ENCODE data around the gene RFESD.

The RFESD gene

DNA sequence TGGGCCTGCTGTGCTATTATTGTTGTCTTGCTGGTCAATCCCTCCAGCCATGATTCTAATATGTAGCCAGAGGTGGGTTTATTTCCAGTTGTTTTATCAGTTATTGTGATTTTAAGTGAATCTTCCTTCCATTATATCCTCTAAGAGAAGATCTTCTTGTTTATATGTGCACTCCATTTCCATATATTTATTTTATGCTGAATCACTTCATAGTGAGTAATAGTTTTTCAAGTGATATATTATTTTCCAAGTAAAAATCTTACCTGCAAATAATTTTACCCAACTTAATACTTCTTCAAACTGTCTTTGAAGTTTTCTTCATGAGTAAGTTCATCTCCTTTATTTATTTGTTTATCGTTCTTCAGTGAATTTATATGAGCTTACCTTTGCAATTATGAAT lies 40.2 kb upstream of the RFESD start:
- WGBS, 2 donors (ENCODE audit: extremely low coverage in 2 of 2, insufficient read length in 2 of 2, insufficient replicate concordance in 1 of 2) = no CpG with 5 or more reads among the region's 1 CpG
- H2AFZ ChIP-seq (ENCODE audit: low read length) = no peak overlapping the region

DNA sequence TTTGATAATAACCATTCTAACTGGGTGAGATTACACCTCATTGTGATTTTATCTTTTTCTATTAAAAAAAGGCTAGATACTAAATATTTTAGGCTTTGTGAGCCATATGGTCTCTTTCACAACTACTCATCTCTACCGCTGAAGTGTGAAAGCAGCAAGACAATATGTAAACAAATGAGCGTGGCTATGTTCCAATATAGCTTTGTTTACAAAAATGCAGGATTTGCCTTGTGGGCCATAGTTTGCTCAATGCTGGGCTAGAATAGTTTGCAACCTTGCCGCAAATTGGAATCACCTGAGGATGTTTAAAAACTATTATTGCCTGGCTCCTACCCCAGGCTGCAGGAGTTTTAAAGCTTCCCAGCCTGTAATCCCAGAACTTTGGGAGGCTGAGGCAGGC lies 36.9 kb upstream of the RFESD start:
- no peak overlapping the region for H2AK5ac ChIP-seq (ENCODE audit: low read depth, low read length)
- no peaks in the 10 kb centered on the region for H3K79me1 ChIP-seq (ENCODE audit: low read depth, low read length)
- no peak overlapping the region for H3K4ac ChIP-seq (ENCODE audit: low read length)
- DNase-seq (ENCODE audit: low spot score) = no peak
- H3K4me1 ChIP-seq (ENCODE audit: control insufficient read depth in 2 of 2, insufficient read depth in 1 of 2, low read depth in 1 of 2, low read length in 2 of 2) = no peaks in the 10 kb centered on the region
- H3K4me2 ChIP-seq (ENCODE audit: insufficient read depth, low read length, poor library complexity, severe bottlenecking) = no peak overlapping the region
- peaks cover 2 to 3% of the 10 kb centered on the region in 2 donors for H3K9me3 ChIP-seq (replicated peaks in 1 of 2; ENCODE audit: control insufficient read depth in 2 of 2, insufficient read depth in 1 of 2, low read depth in 1 of 2, low read length in 2 of 2)
- no peak overlapping the region for H3K9ac ChIP-seq (ENCODE audit: low read depth, low read length, poor library complexity)
- H4K91ac ChIP-seq (ENCODE audit: low read depth, low read length, poor library complexity) = no peak overlapping the region
- no peak overlapping the region for H2BK12ac ChIP-seq (ENCODE audit: low read length)
- H3K27ac ChIP-seq (replicated peaks; ENCODE audit: low read length) = no peak overlapping the region
- H4K8ac ChIP-seq (ENCODE audit: low read depth, low read length) = no peak overlapping the region
- H3K18ac ChIP-seq (ENCODE audit: low read length) = no peak overlapping the region
- H2BK120ac ChIP-seq (ENCODE audit: low read depth, low read length) = no peak overlapping the region
- no peaks in the 10 kb centered on the region for H3K36me3 ChIP-seq (replicated peaks in 1 of 2; ENCODE audit: control insufficient read depth in 2 of 2, insufficient read depth in 2 of 2, low read length in 2 of 2)
- no CpG with 5 or more reads among the region's 3 CpGs for WGBS, 2 donors (ENCODE audit: extremely low coverage in 2 of 2, insufficient read length in 2 of 2, insufficient replicate concordance in 1 of 2)
- H3K23ac ChIP-seq (ENCODE audit: low read depth, low read length, poor library complexity) = no peak overlapping the region
- no peak overlapping the region for H2AFZ ChIP-seq (ENCODE audit: low read length)
- H3K14ac ChIP-seq (ENCODE audit: low read length) = no peak overlapping the region
- H3K27me3 ChIP-seq (ENCODE audit: control insufficient read depth in 3 of 3, insufficient read depth in 3 of 3, low read depth in 1 of 3, low read length in 3 of 3) = no peaks in the 10 kb centered on the region
- no peak overlapping the region for H2BK5ac ChIP-seq (ENCODE audit: low read length)
- no peak overlapping the region for H3K4me3 ChIP-seq (ENCODE audit: low read length in 2 of 2)
- H2BK15ac ChIP-seq (ENCODE audit: low read length) = no peak overlapping the region

More for the DNA sequence above, 40.2 kb upstream of the RFESD start:
- no peak for DNase-seq (ENCODE audit: low spot score)
- Histone ChIP-seq H3K9me3 (replicated peaks in 1 of 2; ENCODE audit: control insufficient read depth in 2 of 2, insufficient read depth in 1 of 2, low read depth in 1 of 2, low read length in 2 of 2) (no peaks in the 10 kb centered on the region), H3K4me2 (ENCODE audit: insufficient read depth, low read length, poor library complexity, severe bottlenecking) (no peak overlapping the region), H2BK120ac (ENCODE audit: low read depth, low read length) (no peak overlapping the region), H3K4me1 (ENCODE audit: control insufficient read depth in 2 of 2, insufficient read depth in 1 of 2, low read depth in 1 of 2, low read length in 2 of 2) (no peaks in the 10 kb centered on the region), H2AK5ac (ENCODE audit: low read depth, low read length) (no peak overlapping the region), H4K91ac (ENCODE audit: low read depth, low read length, poor library complexity) (no peak overlapping the region), H2BK5ac (ENCODE audit: low read length) (no peak overlapping the region), H4K8ac (ENCODE audit: low read depth, low read length) (no peak overlapping the region), H3K27ac (replicated peaks; ENCODE audit: low read length) (no peak overlapping the region), H3K18ac (ENCODE audit: low read length) (no peak overlapping the region), H3K79me1 (ENCODE audit: low read depth, low read length) (no peaks in the 10 kb centered on the region), H3K4ac (ENCODE audit: low read length) (no peak overlapping the region), H3K23ac (ENCODE audit: low read depth, low read length, poor library complexity) (no peak overlapping the region), H3K27me3 (ENCODE audit: control insufficient read depth in 3 of 3, insufficient read depth in 3 of 3, low read depth in 1 of 3, low read length in 3 of 3) (no peaks in the 10 kb centered on the region), H3K36me3 (replicated peaks in 1 of 2; ENCODE audit: control insufficient read depth in 2 of 2, insufficient read depth in 2 of 2, low read length in 2 of 2) (no peaks in the 10 kb centered on the region), H3K9ac (ENCODE audit: low read depth, low read length, poor library complexity) (no peak overlapping the region), H2BK15ac (ENCODE audit: low read length) (no peak overlapping the region), H3K4me3 (ENCODE audit: low read length in 2 of 2) (no peak overlapping the region), H2BK12ac (ENCODE audit: low read length) (no peak overlapping the region), H3K14ac (ENCODE audit: low read length) (no peak overlapping the region)

DNA sequence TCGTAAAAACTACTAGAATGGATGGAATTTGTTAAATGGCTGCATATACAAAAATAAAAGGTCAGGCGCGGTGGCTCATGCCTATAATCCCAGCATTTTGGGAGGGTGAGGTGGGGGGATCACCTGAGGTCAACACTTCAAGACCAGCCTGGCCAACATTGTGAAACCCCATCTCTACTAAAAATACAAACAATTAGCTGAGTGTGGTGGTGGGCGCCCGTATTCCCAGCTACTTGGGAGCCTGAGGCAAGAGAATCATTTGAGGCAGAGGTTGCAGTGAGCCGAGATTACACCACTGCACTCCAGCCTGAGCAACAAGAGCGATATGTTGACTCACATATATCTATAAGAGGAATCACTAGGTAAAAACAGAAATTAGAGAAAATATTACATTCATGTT lies 36.0 kb upstream of the RFESD start:
- Histone ChIP-seq H2BK15ac (ENCODE audit: low read length) (no peak overlapping the region), H3K18ac (ENCODE audit: low read length) (no peak overlapping the region), H3K4me3 (ENCODE audit: low read length in 2 of 2) (no peak overlapping the region), H3K27me3 (ENCODE audit: control insufficient read depth in 3 of 3, insufficient read depth in 3 of 3, low read depth in 1 of 3, low read length in 3 of 3) (no peaks in the 10 kb centered on the region), H3K23ac (ENCODE audit: low read depth, low read length, poor library complexity) (no peak overlapping the region), H2BK12ac (ENCODE audit: low read length) (no peak overlapping the region), H3K9me3 (replicated peaks in 1 of 2; ENCODE audit: control insufficient read depth in 2 of 2, insufficient read depth in 1 of 2, low read depth in 1 of 2, low read length in 2 of 2) (peaks cover 2 to 3% of the 10 kb centered on the region in 2 donors), H4K8ac (ENCODE audit: low read depth, low read length) (no peak overlapping the region), H2BK5ac (ENCODE audit: low read length) (no peak overlapping the region), H3K4ac (ENCODE audit: low read length) (no peak overlapping the region), H2BK120ac (ENCODE audit: low read depth, low read length) (no peak overlapping the region), H3K9ac (ENCODE audit: low read depth, low read length, poor library complexity) (no peak overlapping the region), H3K14ac (ENCODE audit: low read length) (no peak overlapping the region), H3K4me1 (ENCODE audit: control insufficient read depth in 2 of 2, insufficient read depth in 1 of 2, low read depth in 1 of 2, low read length in 2 of 2) (no peaks in the 10 kb centered on the region), H3K27ac (replicated peaks; ENCODE audit: low read length) (no peak overlapping the region), H3K4me2 (ENCODE audit: insufficient read depth, low read length, poor library complexity, severe bottlenecking) (no peak overlapping the region), H2AFZ (ENCODE audit: low read length) (no peak overlapping the region), H2AK5ac (ENCODE audit: low read depth, low read length) (no peak overlapping the region), H4K91ac (ENCODE audit: low read depth, low read length, poor library complexity) (no peak overlapping the region), H3K36me3 (replicated peaks in 1 of 2; ENCODE audit: control insufficient read depth in 2 of 2, insufficient read depth in 2 of 2, low read length in 2 of 2) (no peaks in the 10 kb centered on the region), H3K79me1 (ENCODE audit: low read depth, low read length) (no peaks in the 10 kb centered on the region)
- no peak for DNase-seq (ENCODE audit: low spot score)
- no CpG with 5 or more reads among the region's 7 CpGs for WGBS, 2 donors (ENCODE audit: extremely low coverage in 2 of 2, insufficient read length in 2 of 2, insufficient replicate concordance in 1 of 2)

DNA sequence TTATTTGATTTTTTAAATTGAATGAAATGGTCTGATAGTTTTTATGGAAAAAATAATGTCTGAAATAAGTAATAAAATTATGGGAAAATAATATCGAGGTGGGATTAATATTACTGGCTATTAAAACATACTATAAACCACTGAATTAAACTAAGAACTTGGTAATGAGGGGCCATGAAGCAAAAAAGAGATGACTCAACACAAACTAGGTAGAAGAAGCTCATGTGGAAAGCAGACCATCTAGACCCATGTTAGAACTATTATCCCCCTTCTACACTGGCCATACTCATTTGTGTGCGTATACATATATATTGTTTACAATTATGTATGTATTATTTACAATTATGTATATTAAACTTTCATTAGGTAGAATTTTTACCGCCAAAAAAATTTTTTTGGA lies 35.2 kb upstream of the RFESD start:
- Histone ChIP-seq H4K8ac (ENCODE audit: low read depth, low read length) (no peak overlapping the region), H3K4ac (ENCODE audit: low read length) (no peak overlapping the region), H2BK12ac (ENCODE audit: low read length) (no peak overlapping the region), H2BK15ac (ENCODE audit: low read length) (no peak overlapping the region), H2BK5ac (ENCODE audit: low read length) (no peak overlapping the region), H2AFZ (ENCODE audit: low read length) (no peak overlapping the region), H3K9ac (ENCODE audit: low read depth, low read length, poor library complexity) (no peak overlapping the region), H3K4me1 (ENCODE audit: control insufficient read depth in 2 of 2, insufficient read depth in 1 of 2, low read depth in 1 of 2, low read length in 2 of 2) (no peaks in the 10 kb centered on the region), H3K14ac (ENCODE audit: low read length) (no peak overlapping the region), H3K27ac (replicated peaks; ENCODE audit: low read length) (no peak overlapping the region), H3K79me1 (ENCODE audit: low read depth, low read length) (no peaks in the 10 kb centered on the region), H2BK120ac (ENCODE audit: low read depth, low read length) (no peak overlapping the region), H3K9me3 (replicated peaks in 1 of 2; ENCODE audit: control insufficient read depth in 2 of 2, insufficient read depth in 1 of 2, low read depth in 1 of 2, low read length in 2 of 2) (peaks cover 2 to 3% of the 10 kb centered on the region in 2 donors), H3K27me3 (ENCODE audit: control insufficient read depth in 3 of 3, insufficient read depth in 3 of 3, low read depth in 1 of 3, low read length in 3 of 3) (no peaks in the 10 kb centered on the region), H3K18ac (ENCODE audit: low read length) (no peak overlapping the region), H3K4me3 (ENCODE audit: low read length in 2 of 2) (no peak overlapping the region), H3K4me2 (ENCODE audit: insufficient read depth, low read length, poor library complexity, severe bottlenecking) (no peak overlapping the region), H2AK5ac (ENCODE audit: low read depth, low read length) (no peak overlapping the region), H3K36me3 (replicated peaks in 1 of 2; ENCODE audit: control insufficient read depth in 2 of 2, insufficient read depth in 2 of 2, low read length in 2 of 2) (no peaks in the 10 kb centered on the region), H4K91ac (ENCODE audit: low read depth, low read length, poor library complexity) (no peak overlapping the region), H3K23ac (ENCODE audit: low read depth, low read length, poor library complexity) (no peak overlapping the region)
- DNase-seq (ENCODE audit: low spot score) = no peak
- whole genome bisulfite sequencing, 2 donors (ENCODE audit: extremely low coverage in 2 of 2, insufficient read length in 2 of 2, insufficient replicate concordance in 1 of 2) = no CpG with 5 or more reads among the region's 3 CpGs

Measured in neuronal stem cell (in vitro differentiated cells).